ENCODE measurements around the gene HEG1. TPM values are rescaled to one million over a fixed set of nuclear protein-coding genes. Genes with fewer than 3 reads are reported as not detected.

Gene HEG1
- total and polyA plus RNA-seq, 2 of the 4 experiments (the other 2 are of a cell fraction), result 25.6 to 43.4 TPM

- Histone ChIP-seq H3K4me2 (ENCODE audit: low read depth, low read length) (no peak overlapping the region), H3K9me1 (ENCODE audit: insufficient read depth, low read length) (peaks cover 17% of the 10 kb centered on the region), H3K56ac (ENCODE audit: extremely low read depth, insufficient read depth, low read length) (no peak overlapping the region), H3K14ac (replicated peaks; ENCODE audit: low read depth, low read length) (no peak overlapping the region), H3K4me3 (ENCODE audit: insufficient read depth, low read depth, low read length) (no peak overlapping the region), H2BK120ac (ENCODE audit: low read depth, low read length) (no peak overlapping the region), H3K27me3 (ENCODE audit: control insufficient read depth, insufficient read depth, low read length) (no peaks in the 10 kb centered on the region), H2BK15ac (ENCODE audit: low read depth, low read length) (no peak overlapping the region), H4K20me1 (ENCODE audit: insufficient read depth, low read length) (no peaks in the 10 kb centered on the region), H2BK20ac (ENCODE audit: low read depth, low read length) (no peak overlapping the region), H4K8ac (ENCODE audit: low read depth in 2 of 2, low read length in 2 of 2) (no peak overlapping the region), H3K9me3 (ENCODE audit: control insufficient read depth, insufficient read depth, low read length) (no peaks in the 10 kb centered on the region), H3K23ac (ENCODE audit: low read depth, low read length) (no peak overlapping the region), H3K36me3 (ENCODE audit: control insufficient read depth, insufficient read depth, low read length) (no peaks in the 10 kb centered on the region; the same call in 1 of the 2 replicates), H3K18ac (ENCODE audit: low read depth, low read length) (no peak overlapping the region), H3K4ac (ENCODE audit: low read depth, low read length) (no peak overlapping the region; the same call in 1 of the 2 replicates), H2AK5ac (ENCODE audit: low read depth, low read length) (no peak overlapping the region), H2BK5ac (ENCODE audit: low read depth, low read length, poor library complexity, severe bottlenecking) (no peak overlapping the region), H3K27ac (ENCODE audit: insufficient read depth, low read length) (no peak overlapping the region), H4K91ac (ENCODE audit: insufficient read depth, low read depth, low read length) (no peak overlapping the region), H2AK9ac (replicated peaks; ENCODE audit: low read depth, low read length, poor library complexity) (no peak overlapping the region), H3K79me1 (ENCODE audit: low read depth in 1 of 2, low read length in 2 of 2) (no peaks in the 10 kb centered on the region), H4K5ac (ENCODE audit: low read depth, low read length) (no peak overlapping the region), H2AFZ (replicated peaks; ENCODE audit: low read length, poor library complexity) (no peak overlapping the region), H3K4me1 (ENCODE audit: control insufficient read depth, insufficient read depth, low read length) (peaks cover 14% of the 10 kb centered on the region), H3K9ac (ENCODE audit: low read depth, low read length) (no peak overlapping the region)
- in situ Hi-C loops (cut with MboI; ENCODE audit: low sequenced_read_pairs) (no loop called here), intact Hi-C loops (cut with micrococcal nuclease) (no loop called here), dilution Hi-C loops (cut with HindIII; ENCODE audit: low sequenced_read_pairs, unreplicated experiment) (no loop called here)
- ChIA-PET POLR2A (ENCODE audit: unreplicated experiment) (no interaction called here), CTCF (no interaction called here)
- ATAC-seq (ENCODE audit: low read depth) (no peak), DNase-seq (no peak)
- no peak for TF ChIP-seq MXI1 (IDR thresholded peaks at IDR 0.05; ENCODE audit: borderline replicate concordance, low read depth, low read length)
- no peak for TF ChIP-seq MAZ (IDR thresholded peaks at IDR 0.05; ENCODE audit: borderline replicate concordance, low read depth, low read length)
- TF ChIP-seq CHD1 (IDR thresholded peaks at IDR 0.05; ENCODE audit: low read depth, low read length), result no peak
- no peak for TF ChIP-seq USF2 (IDR thresholded peaks at IDR 0.05; ENCODE audit: low read depth, low read length)
- TF ChIP-seq FOS (IDR thresholded peaks at IDR 0.05; ENCODE audit: low read depth, low read length), result no peak
- TF ChIP-seq MAFK (IDR thresholded peaks at IDR 0.05; ENCODE audit: low read depth, low read length), result no peak
- TF ChIP-seq NFE2L2 (IDR thresholded peaks at IDR 0.05; ENCODE audit: low read depth, low read length), result no peak
- TF ChIP-seq RAD21 (IDR thresholded peaks at IDR 0.05; ENCODE audit: low read length), result no peak
- no peak for TF ChIP-seq RCOR1 (IDR thresholded peaks at IDR 0.05; ENCODE audit: insufficient replicate concordance, low read length)
- TF ChIP-seq CEBPB (IDR thresholded peaks at IDR 0.05; ENCODE audit: low read depth, low read length), result no peak
- TF ChIP-seq RFX5 (IDR thresholded peaks at IDR 0.05; ENCODE audit: low read depth, low read length), result no peak
- no peak for TF ChIP-seq BHLHE40 (IDR thresholded peaks at IDR 0.05; ENCODE audit: low read depth, low read length)
- BruUV-seq (replicated peaks), result no TSS peak
These were observed 29.4 kb upstream of the HEG1 start for GRCh38 chr3:125085166-125085565.
